B cell (primary cell): ENCODE results near the gene KCNJ10. TPM values are rescaled to one million over a fixed set of nuclear protein-coding genes. Genes with fewer than 3 reads are reported as not detected.

ENCODE experiments used
- ATAC-seq: fragments of 200-7000 bp; cut with Tn5 transposase; one replicate; pipeline ENCODE4 v1.10.0; 2021; ENCODE audit warnings: low read depth, mild to moderate bottlenecking, moderate number of reproducible peaks, moderate library complexity
- CTCF ChIA-PET: fragments of 350-600 bp; sonication (Branson Sonifier 250); formaldehyde crosslinking; loops from one replicate; lab custom pipeline; 2021; ENCODE audit warnings: antibody characterized with exemption, inconsistent platforms; lab: Charles Lee
- POLR2A ChIA-PET: fragments of 350-600 bp; sonication (Branson Sonifier 250); formaldehyde crosslinking; loops from one replicate; lab custom pipeline; 2021; ENCODE audit warnings: antibody characterized with exemption; lab: Charles Lee
- DNase-seq: peaks from one replicate; pipeline ENCODE4 v3.0.0; 2013
- H2AFZ ChIP-seq: 2 replicates; pipeline ENCODE4 v1.6.1; 2012; ENCODE audit warnings: mild to moderate bottlenecking, low read depth, low read length; ENCODE audit not compliant: insufficient read depth, poor library complexity, severe bottlenecking
- H3K27ac ChIP-seq, 2 donors: 1 replicate in 1 of 2; 2 replicates in 1 of 2; pipeline ENCODE4 v1.5.1; 2012 to 2013; ENCODE audit warnings: low read length in 2 of 2, mild to moderate bottlenecking in 2 of 2, moderate library complexity in 1 of 2
- H3K27me3 ChIP-seq, 4 experiments: fragments of 200-600 bp in 1 of 4; sonication (generic) in 1 of 4; replicated peaks in 1 of 4; 1 replicate in 2 of 4; 2 replicates in 2 of 4; pipeline versions ENCODE4 v1.6.1 to v1.7.0; 2013 to 2016; ENCODE audit warnings: low read length in 3 of 4, mild to moderate bottlenecking in 2 of 4, mixed read lengths in 1 of 4, moderate library complexity in 1 of 4; ENCODE audit not compliant: insufficient read depth in 4 of 4, control insufficient read depth in 3 of 4; ENCODE audit errors: control extremely low read depth in 1 of 4
- H3K36me3 ChIP-seq, 2 experiments: replicated peaks in 1 of 2; 1 replicate in 1 of 2; 2 replicates in 1 of 2; pipeline versions ENCODE4 v1.6.1 to v1.7.1; 2013; ENCODE audit warnings: low read length in 1 of 2; ENCODE audit not compliant: insufficient read depth in 2 of 2, control insufficient read depth in 1 of 2; ENCODE audit errors: control extremely low read depth in 1 of 2, extremely low read depth in 1 of 2
- H3K4me1 ChIP-seq, 2 donors: fragments of 200-600 bp in 1 of 2; sonication (generic) in 1 of 2; 1 replicate in 1 of 2; 2 replicates in 1 of 2; pipeline versions ENCODE4 v1.5.1 to v1.6.1; 2013 to 2017; ENCODE audit warnings: low read length in 2 of 2; ENCODE audit not compliant: control insufficient read depth in 2 of 2, insufficient read depth in 2 of 2
- H3K4me2 ChIP-seq: replicated peaks from 2 replicates; pipeline ENCODE3; 2012; ENCODE audit warnings: mild to moderate bottlenecking, low read depth, low read length; ENCODE audit not compliant: poor library complexity, severe bottlenecking
- H3K4me3 ChIP-seq, 5 experiments: fragments of 200-600 bp in 1 of 5; sonication (generic) in 1 of 5; 1 replicate in 3 of 5; 2 replicates in 2 of 5; pipeline versions ENCODE4 v1.5.1 to v1.7.0; 2011 to 2016; ENCODE audit warnings: low read length in 4 of 5, mild to moderate bottlenecking in 4 of 5, low read depth in 2 of 5, control low read depth in 1 of 5, moderate library complexity in 1 of 5; ENCODE audit not compliant: insufficient read depth in 1 of 5; ENCODE audit errors: control extremely low read depth in 1 of 5, extremely low read depth in 1 of 5
- H3K79me2 ChIP-seq: fragments of 200-600 bp; sonication (generic); one replicate; pipeline ENCODE4 v1.6.0; 2016; ENCODE audit warnings: low read length; ENCODE audit not compliant: control insufficient read depth, insufficient read depth
- H3K9ac ChIP-seq: fragments of 200-600 bp; sonication (generic); 2 replicates; pipeline ENCODE4 v1.6.1; 2017; ENCODE audit warnings: mild to moderate bottlenecking, low read length, moderate library complexity
- H3K9me3 ChIP-seq, 3 donors: one replicate each; pipeline versions ENCODE4 v1.6.1 to v1.7.1; 2013; ENCODE audit warnings: low read length in 2 of 3; ENCODE audit not compliant: control insufficient read depth in 2 of 3, insufficient read depth in 1 of 3; ENCODE audit errors: control extremely low read depth in 1 of 3
- H4K20me1 ChIP-seq: 2 replicates; pipeline ENCODE4 v1.6.0; 2012; ENCODE audit warnings: mild to moderate bottlenecking, low read length; ENCODE audit not compliant: insufficient read depth, control insufficient read depth, poor library complexity, severe bottlenecking
- H3K27ac Mint-ChIP-seq: one replicate; pipeline ENCODE4 v1.8.0; 2021; ENCODE audit warnings: mixed read lengths
- H3K27me3 Mint-ChIP-seq: one replicate; pipeline ENCODE4 v1.8.0; 2021; ENCODE audit warnings: mixed read lengths
- H3K4me1 Mint-ChIP-seq: one replicate; pipeline ENCODE4 v1.8.0; 2021; ENCODE audit warnings: mixed read lengths
- H3K4me3 Mint-ChIP-seq: one replicate; pipeline ENCODE4 v1.8.0; 2021; ENCODE audit warnings: mixed read lengths
- H3K9me3 Mint-ChIP-seq: one replicate; pipeline ENCODE4 v1.8.0; 2022; ENCODE audit warnings: mixed read lengths; ENCODE audit not compliant: insufficient read depth
- EZH2 ChIP-seq: IDR thresholded peaks from 2 replicates; pipeline ENCODE4 v1.6.1; 2012; ENCODE audit warnings: borderline replicate concordance, low read depth, mild to moderate bottlenecking, moderate library complexity, low read length; ENCODE audit not compliant: insufficient read depth, poor library complexity, severe bottlenecking
- WGBS: methylation state at CpG from one replicate; pipeline ENCODE4 v1.1.5; 2013; ENCODE audit warnings: missing lambda C conversion rate; ENCODE audit not compliant: insufficient coverage; 5-methylcytosine and 5-hydroxymethylcytosine counted together
- intact Hi-C: fragments of 100-400 bp; cut with micrococcal nuclease; formaldehyde crosslinking; loops from one replicate; pipeline ENCODE4 v1.10.0; 2022
- polyA plus RNA-seq: library from polyadenylated mRNA; depleted of rRNA; stranded (reverse); fragments of >200 nt; gene quantifications from 2 replicates; pipeline ENCODE4 v1.2.3, GENCODE V29; 2012
- total RNA-seq, 2 donors: library from RNA; stranded (reverse); fragments of 120-200 nt in 1 of 2; gene quantifications; 1 replicate in 1 of 2; 2 replicates in 1 of 2; pipeline versions ENCODE4 v1.2.3 to v1.2.4, GENCODE V29; 2013 to 2022
- TF ChIP-seq, protein P1 (sequence below): fragments of 200-600 bp; IDR thresholded peaks from one replicate; pipeline ENCODE4 v1.8.0; 2022; ENCODE audit warnings: antibody characterized with exemption, mild to moderate bottlenecking

KCNJ10 gene
- total and polyA plus RNA-seq, 2 donors (not counting 1 experiment from before 2014, with no cell fraction given), result not detected

DNA sequence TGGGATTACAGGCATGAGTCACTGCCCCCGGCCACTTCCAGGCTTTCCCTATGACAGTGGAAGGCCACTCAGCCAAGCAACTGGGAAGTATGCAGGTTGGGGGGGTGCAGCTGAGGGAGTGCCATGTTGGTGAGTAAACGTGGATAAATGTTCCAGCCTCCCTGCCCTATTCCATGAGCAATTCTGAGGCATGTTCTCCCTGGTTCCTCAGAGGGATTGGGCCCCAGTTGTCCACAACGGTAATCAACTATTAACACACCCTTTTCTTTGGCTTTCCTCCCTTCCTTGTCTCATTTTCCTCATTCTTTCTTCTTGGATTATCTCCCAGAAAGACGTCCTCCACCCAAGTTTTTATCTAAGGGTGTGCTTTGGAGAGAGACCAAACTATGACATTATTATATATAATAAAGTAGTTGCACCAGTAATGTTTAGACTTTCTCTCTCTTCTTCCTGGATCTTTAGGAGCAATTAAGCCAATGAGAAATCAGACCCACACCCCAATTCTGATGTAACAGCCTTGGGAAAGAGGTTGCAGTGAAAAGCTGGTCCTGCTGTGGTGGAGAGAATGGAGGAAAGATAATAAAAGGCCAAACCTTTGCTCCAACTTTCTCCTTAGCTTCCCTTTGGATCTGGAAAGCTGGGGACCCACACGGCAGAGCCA, 109.1 kb downstream of the KCNJ10 start:
- peaks cover 0 to 1% (median 0%) of the 10 kb centered on the region in 3 donors for H3K9me3 ChIP-seq

DNA sequence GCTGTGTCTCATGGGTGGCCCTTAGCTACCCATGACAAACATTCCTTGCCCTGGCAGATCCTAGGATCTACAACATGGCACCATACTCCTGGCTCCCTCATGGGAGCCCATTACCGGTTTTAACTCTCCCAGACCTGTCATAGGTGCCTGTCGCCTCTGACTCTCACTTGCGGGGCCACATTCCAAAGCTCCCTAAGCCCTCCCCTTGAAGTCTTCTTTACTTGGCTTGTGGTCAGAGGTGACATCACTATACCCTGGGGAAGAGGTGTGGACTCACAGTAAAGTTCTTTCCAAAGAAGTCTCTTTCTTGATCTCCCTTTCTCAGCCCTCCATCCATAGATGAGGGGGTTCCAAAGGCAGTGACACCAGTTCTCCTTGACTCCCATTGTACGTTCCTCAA, 110.5 kb downstream of the KCNJ10 start:
- Histone ChIP-seq H2AFZ (no peak overlapping the region), H3K4me3 (no peak overlapping the region), H3K4me2 (no peak overlapping the region), H3K9me3 (no peaks in the 10 kb centered on the region), H3K9ac (no peak overlapping the region), H4K20me1 (no peaks in the 10 kb centered on the region), H3K36me3 (no peaks in the 10 kb centered on the region), H3K27me3 (no peaks in the 10 kb centered on the region), H3K27ac (no peak overlapping the region), H3K4me1 (no peaks in the 10 kb centered on the region), H3K79me2 (no peaks in the 10 kb centered on the region)
- ChIA-PET CTCF (no interaction called here), POLR2A (no interaction called here)
- H3K27me3 Mint-ChIP-seq, result peaks cover 21% of the 10 kb centered on the region
- DNase-seq, result no peak
- intact Hi-C loops, result no loop called here
- WGBS, result 84% methylated on average over 2 of the region's 4 CpGs
- TF ChIP-seq EZH2, result no peak
- TF ChIP-seq, protein P1, sequence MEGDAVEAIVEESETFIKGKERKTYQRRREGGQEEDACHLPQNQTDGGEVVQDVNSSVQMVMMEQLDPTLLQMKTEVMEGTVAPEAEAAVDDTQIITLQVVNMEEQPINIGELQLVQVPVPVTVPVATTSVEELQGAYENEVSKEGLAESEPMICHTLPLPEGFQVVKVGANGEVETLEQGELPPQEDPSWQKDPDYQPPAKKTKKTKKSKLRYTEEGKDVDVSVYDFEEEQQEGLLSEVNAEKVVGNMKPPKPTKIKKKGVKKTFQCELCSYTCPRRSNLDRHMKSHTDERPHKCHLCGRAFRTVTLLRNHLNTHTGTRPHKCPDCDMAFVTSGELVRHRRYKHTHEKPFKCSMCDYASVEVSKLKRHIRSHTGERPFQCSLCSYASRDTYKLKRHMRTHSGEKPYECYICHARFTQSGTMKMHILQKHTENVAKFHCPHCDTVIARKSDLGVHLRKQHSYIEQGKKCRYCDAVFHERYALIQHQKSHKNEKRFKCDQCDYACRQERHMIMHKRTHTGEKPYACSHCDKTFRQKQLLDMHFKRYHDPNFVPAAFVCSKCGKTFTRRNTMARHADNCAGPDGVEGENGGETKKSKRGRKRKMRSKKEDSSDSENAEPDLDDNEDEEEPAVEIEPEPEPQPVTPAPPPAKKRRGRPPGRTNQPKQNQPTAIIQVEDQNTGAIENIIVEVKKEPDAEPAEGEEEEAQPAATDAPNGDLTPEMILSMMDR, result no peak
- no peak overlapping the region for H3K4me3 Mint-ChIP-seq
- ATAC-seq, result no peak
- no peaks in the 10 kb centered on the region for H3K9me3 Mint-ChIP-seq
- no peaks in the 10 kb centered on the region for H3K4me1 Mint-ChIP-seq
- H3K27ac Mint-ChIP-seq, result no peak overlapping the region

More for the DNA sequence above, 109.1 kb downstream of the KCNJ10 start:
- H3K27ac Mint-ChIP-seq, result no peak overlapping the region
- H3K27me3 Mint-ChIP-seq, result peaks cover 24% of the 10 kb centered on the region
- H3K79me2 ChIP-seq, result no peaks in the 10 kb centered on the region
- ATAC-seq (no peak), DNase-seq (no peak)
- H3K27ac ChIP-seq, result no peak overlapping the region
- H3K27me3 ChIP-seq, result no peaks in the 10 kb centered on the region
- WGBS, result 65% methylated on average over 2 of the region's 5 CpGs
- ChIA-PET CTCF (no interaction called here), POLR2A (no interaction called here)
- H2AFZ ChIP-seq, result no peak overlapping the region
- TF ChIP-seq, protein P1, result no peak
- no peak for TF ChIP-seq EZH2
- H3K36me3 ChIP-seq, result no peaks in the 10 kb centered on the region
- no peak overlapping the region for H3K4me3 Mint-ChIP-seq
- no peaks in the 10 kb centered on the region for H3K9me3 Mint-ChIP-seq
- H3K4me1 ChIP-seq, result no peaks in the 10 kb centered on the region
- H3K9ac ChIP-seq, result no peak overlapping the region
- no peaks in the 10 kb centered on the region for H4K20me1 ChIP-seq
- no peaks in the 10 kb centered on the region for H3K4me1 Mint-ChIP-seq
- intact Hi-C loops, result no loop called here
- no peak overlapping the region for H3K4me3 ChIP-seq
- no peak overlapping the region for H3K4me2 ChIP-seq
